Fibroblast of peridontal ligament (primary cell): Measurements from ENCODE around the gene HOXB2.
"Not testable (repeated sequence)": the region's sequence is repeated elsewhere in the genome, so short reads cannot be mapped to it uniquely, and the experiment has no call there.

Experiments used
- DNase-seq: peaks from one replicate; pipeline ENCODE4 v3.0.0-alpha.2; 2010; ENCODE audit errors: extremely low read depth

The HOXB2 gene

GRCh38 chr17:48541577-48542113, 3.3 kb downstream of the HOXB2 start:
- no peak for DNase-seq

GRCh38 chr17:48541036-48541576, 3.8 kb downstream of the HOXB2 start:
- DNase-seq = no peak

GRCh38 chr17:48540213-48540612, 4.7 kb downstream of the HOXB2 start:
- DNase-seq = no peak

GRCh38 chr17:48539177-48539576, 5.7 kb downstream of the HOXB2 start:
- no peak for DNase-seq

- DNase-seq = no peak
Observed at GRCh38 chr17:48537316-48537715, 7.6 kb downstream of the HOXB2 start.

- not testable (repeated sequence) for DNase-seq
Observed at GRCh38 chr17:48535793-48536559, 8.9 kb downstream of the HOXB2 start.

GRCh38 chr17:48532261-48532660, 12.6 kb downstream of the HOXB2 start:
- DNase-seq = no peak

GRCh38 chr17:48530887-48531272, 14.0 kb downstream of the HOXB2 start, which contains the start of gene HOXB1:
Gene HOXB1, minus strand, starts transcription at chr17:48531011. Its CDS starts 107 bp downstream, at chr17:48530904.
- DNase-seq = no peak

GRCh38 chr17:48530208-48530886, 14.6 kb downstream of the HOXB2 start:
- no peak for DNase-seq

GRCh38 chr17:48529683-48530009, 15.3 kb downstream of the HOXB2 start:
- DNase-seq = no peak

GRCh38 chr17:48528936-48529682, 15.8 kb downstream of the HOXB2 start:
- no peak for DNase-seq

GRCh38 chr17:48528153-48528935, 16.6 kb downstream of the HOXB2 start:
- no peak for DNase-seq

- no peak for DNase-seq
Observed at GRCh38 chr17:48527547-48527932, 17.4 kb downstream of the HOXB2 start.

GRCh38 chr17:48526608-48527546, 18.0 kb downstream of the HOXB2 start:
- no peak for DNase-seq

- DNase-seq = no peak
Observed at GRCh38 chr17:48523010-48523409, 21.9 kb downstream of the HOXB2 start.

GRCh38 chr17:48522031-48522653, 22.8 kb downstream of the HOXB2 start:
- DNase-seq = no peak

GRCh38 chr17:48520631-48521079, 24.3 kb downstream of the HOXB2 start:
- DNase-seq = no peak

GRCh38 chr17:48519427-48519826, 25.5 kb downstream of the HOXB2 start:
- DNase-seq = no peak

GRCh38 chr17:48517478-48517877, 27.4 kb downstream of the HOXB2 start:
- no peak for DNase-seq
